ENCODE data around the gene TRIM27. TPM values are rescaled to one million over a fixed set of nuclear protein-coding genes. Genes with fewer than 3 reads are reported as not detected.
"Not testable (repeated sequence)": the region's sequence is repeated elsewhere in the genome, so short reads cannot be mapped to it uniquely, and the experiment has no call there.

Gene TRIM27
- polyA plus RNA-seq, 1 donor from 2014 or later: 79.7 TPM

DNA sequence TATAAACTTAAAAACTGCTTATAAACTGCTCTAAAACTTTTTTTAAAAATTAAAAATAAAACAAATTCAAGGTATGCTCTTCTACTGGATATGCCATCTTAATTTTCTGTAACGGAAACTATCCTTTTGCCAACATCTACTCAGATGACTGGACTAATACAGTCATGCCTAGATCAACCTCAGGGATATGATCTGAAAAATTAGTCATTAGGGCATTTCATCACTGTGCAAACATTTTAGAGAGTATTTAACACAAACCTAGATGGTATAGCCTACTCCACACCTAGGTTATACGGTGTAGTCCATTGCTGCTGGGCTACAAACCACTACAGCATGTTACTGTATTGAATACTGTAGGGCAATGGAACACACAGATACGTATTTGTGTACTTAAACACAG is 64.8 kb downstream of the TRIM27 start:
- Histone ChIP-seq H4K20me1 (ENCODE audit: insufficient read depth) (no peaks in the 10 kb centered on the region), H3K4me3 (ENCODE audit: low read length) (no peak overlapping the region), H3K27me3 (ENCODE audit: insufficient read depth, low read depth, low read length) (no peaks in the 10 kb centered on the region), H3K27ac (ENCODE audit: low read length) (no peak overlapping the region), H3K36me3 (ENCODE audit: insufficient read depth, low read length) (no peaks in the 10 kb centered on the region), H3K4me2 (ENCODE audit: low read length) (no peak overlapping the region), H3F3A (ENCODE audit: insufficient read depth, low read length, poor library complexity, severe bottlenecking) (peaks cover 3% of the 10 kb centered on the region), H3K9me3 (ENCODE audit: low read length) (no peaks in the 10 kb centered on the region), H3K9me2 (ENCODE audit: insufficient read depth, low read length) (no peaks in the 10 kb centered on the region), H3K9ac (ENCODE audit: low read length) (no peak overlapping the region), H2AFZ (ENCODE audit: low read depth, low read length) (no peak overlapping the region), H3K79me2 (replicated peaks; ENCODE audit: insufficient read depth, low read length) (no peaks in the 10 kb centered on the region)
- TF ChIP-seq EP300 (conservative IDR thresholded peaks at IDR 0.05; ENCODE audit: poor library complexity, severe bottlenecking): no peak

DNA sequence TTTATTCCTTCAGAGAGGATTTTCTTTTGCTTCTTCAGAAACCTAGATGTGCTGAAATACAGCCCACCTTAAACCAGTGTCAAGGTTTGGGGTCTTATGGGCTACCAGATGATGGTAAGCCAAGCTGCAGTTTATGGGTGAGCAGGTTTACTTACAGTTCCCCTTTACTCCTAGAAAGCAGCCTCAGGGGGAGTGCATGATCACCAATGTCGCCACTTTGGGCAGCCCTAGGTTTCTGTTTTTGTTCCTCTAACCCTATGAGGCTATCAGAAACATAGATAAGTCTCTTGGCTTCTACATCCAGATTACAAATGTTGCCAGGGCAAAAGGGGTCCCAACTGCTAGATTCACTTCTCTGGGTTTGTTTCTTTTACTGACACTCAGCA is 67.2 kb downstream of the TRIM27 start:
- Histone ChIP-seq H4K20me1 (ENCODE audit: insufficient read depth) (no peaks in the 10 kb centered on the region), H3K27me3 (ENCODE audit: insufficient read depth, low read depth, low read length) (no peaks in the 10 kb centered on the region), H3K27ac (ENCODE audit: low read length) (no peak overlapping the region), H3K79me2 (replicated peaks; ENCODE audit: insufficient read depth, low read length) (no peaks in the 10 kb centered on the region), H3K36me3 (ENCODE audit: insufficient read depth, low read length) (no peaks in the 10 kb centered on the region), H3K9me2 (ENCODE audit: insufficient read depth, low read length) (no peaks in the 10 kb centered on the region), H3K9me3 (ENCODE audit: low read length) (no peaks in the 10 kb centered on the region), H3K4me2 (ENCODE audit: low read length) (no peak overlapping the region), H2AFZ (ENCODE audit: low read depth, low read length) (no peak overlapping the region), H3F3A (ENCODE audit: insufficient read depth, low read length, poor library complexity, severe bottlenecking) (no peaks in the 10 kb centered on the region), H3K9ac (ENCODE audit: low read length) (no peak overlapping the region), H3K4me3 (ENCODE audit: low read length) (no peak overlapping the region)
- TF ChIP-seq, protein P1, sequence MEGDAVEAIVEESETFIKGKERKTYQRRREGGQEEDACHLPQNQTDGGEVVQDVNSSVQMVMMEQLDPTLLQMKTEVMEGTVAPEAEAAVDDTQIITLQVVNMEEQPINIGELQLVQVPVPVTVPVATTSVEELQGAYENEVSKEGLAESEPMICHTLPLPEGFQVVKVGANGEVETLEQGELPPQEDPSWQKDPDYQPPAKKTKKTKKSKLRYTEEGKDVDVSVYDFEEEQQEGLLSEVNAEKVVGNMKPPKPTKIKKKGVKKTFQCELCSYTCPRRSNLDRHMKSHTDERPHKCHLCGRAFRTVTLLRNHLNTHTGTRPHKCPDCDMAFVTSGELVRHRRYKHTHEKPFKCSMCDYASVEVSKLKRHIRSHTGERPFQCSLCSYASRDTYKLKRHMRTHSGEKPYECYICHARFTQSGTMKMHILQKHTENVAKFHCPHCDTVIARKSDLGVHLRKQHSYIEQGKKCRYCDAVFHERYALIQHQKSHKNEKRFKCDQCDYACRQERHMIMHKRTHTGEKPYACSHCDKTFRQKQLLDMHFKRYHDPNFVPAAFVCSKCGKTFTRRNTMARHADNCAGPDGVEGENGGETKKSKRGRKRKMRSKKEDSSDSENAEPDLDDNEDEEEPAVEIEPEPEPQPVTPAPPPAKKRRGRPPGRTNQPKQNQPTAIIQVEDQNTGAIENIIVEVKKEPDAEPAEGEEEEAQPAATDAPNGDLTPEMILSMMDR (IDR thresholded peaks at IDR 0.05; ENCODE audit: poor library complexity, severe bottlenecking): no peak
- no peak for TF ChIP-seq RAD21 (conservative IDR thresholded peaks at IDR 0.05)
- no peak for TF ChIP-seq SMC3 (conservative IDR thresholded peaks at IDR 0.05; ENCODE audit: poor library complexity)
- no peak for TF ChIP-seq EZH2 (IDR thresholded peaks at IDR 0.05; ENCODE audit: borderline replicate concordance, insufficient read depth, low read length, poor library complexity, severe bottlenecking)
- TF ChIP-seq EP300 (conservative IDR thresholded peaks at IDR 0.05; ENCODE audit: poor library complexity, severe bottlenecking): no peak
- no peak for TF ChIP-seq MXI1 (conservative IDR thresholded peaks at IDR 0.05; ENCODE audit: poor library complexity, severe bottlenecking)
- TF ChIP-seq POLR2AphosphoS5 (IDR thresholded peaks at IDR 0.05): no peak
- TF ChIP-seq, protein P2, sequence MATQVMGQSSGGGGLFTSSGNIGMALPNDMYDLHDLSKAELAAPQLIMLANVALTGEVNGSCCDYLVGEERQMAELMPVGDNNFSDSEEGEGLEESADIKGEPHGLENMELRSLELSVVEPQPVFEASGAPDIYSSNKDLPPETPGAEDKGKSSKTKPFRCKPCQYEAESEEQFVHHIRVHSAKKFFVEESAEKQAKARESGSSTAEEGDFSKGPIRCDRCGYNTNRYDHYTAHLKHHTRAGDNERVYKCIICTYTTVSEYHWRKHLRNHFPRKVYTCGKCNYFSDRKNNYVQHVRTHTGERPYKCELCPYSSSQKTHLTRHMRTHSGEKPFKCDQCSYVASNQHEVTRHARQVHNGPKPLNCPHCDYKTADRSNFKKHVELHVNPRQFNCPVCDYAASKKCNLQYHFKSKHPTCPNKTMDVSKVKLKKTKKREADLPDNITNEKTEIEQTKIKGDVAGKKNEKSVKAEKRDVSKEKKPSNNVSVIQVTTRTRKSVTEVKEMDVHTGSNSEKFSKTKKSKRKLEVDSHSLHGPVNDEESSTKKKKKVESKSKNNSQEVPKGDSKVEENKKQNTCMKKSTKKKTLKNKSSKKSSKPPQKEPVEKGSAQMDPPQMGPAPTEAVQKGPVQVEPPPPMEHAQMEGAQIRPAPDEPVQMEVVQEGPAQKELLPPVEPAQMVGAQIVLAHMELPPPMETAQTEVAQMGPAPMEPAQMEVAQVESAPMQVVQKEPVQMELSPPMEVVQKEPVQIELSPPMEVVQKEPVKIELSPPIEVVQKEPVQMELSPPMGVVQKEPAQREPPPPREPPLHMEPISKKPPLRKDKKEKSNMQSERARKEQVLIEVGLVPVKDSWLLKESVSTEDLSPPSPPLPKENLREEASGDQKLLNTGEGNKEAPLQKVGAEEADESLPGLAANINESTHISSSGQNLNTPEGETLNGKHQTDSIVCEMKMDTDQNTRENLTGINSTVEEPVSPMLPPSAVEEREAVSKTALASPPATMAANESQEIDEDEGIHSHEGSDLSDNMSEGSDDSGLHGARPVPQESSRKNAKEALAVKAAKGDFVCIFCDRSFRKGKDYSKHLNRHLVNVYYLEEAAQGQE (IDR thresholded peaks at IDR 0.05; ENCODE audit: borderline replicate concordance): no peak
- no peak for TF ChIP-seq TAF1 (IDR thresholded peaks at IDR 0.05; ENCODE audit: low read depth)

DNA sequence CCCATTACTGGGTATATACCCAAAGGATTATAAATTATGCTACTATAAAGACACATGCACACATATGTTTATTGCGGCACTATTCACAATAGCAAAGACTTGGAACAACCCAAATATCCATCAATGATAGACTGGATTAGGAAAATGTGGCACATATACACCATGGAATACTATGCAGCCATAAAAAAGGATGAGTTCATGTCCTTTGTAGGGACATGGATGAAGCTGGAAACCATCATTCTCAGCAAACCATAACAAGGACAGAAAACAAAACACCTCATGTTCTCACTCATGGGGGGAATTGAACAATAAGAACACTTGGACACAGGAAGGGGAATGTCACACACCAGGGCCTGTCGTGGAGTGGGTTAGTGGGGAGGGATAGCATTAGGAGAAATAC is 69.4 kb downstream of the TRIM27 start:
- not testable (repeated sequence) for H3K36me3 ChIP-seq (ENCODE audit: insufficient read depth, low read length); H3K4me2 ChIP-seq (ENCODE audit: low read length); H3F3A ChIP-seq (ENCODE audit: insufficient read depth, low read length, poor library complexity, severe bottlenecking); H2AFZ ChIP-seq (ENCODE audit: low read depth, low read length); H4K20me1 ChIP-seq (ENCODE audit: insufficient read depth); H3K27ac ChIP-seq (ENCODE audit: low read length); H3K9me3 ChIP-seq (ENCODE audit: low read length); H3K4me3 ChIP-seq (ENCODE audit: low read length); H3K9me2 ChIP-seq (ENCODE audit: insufficient read depth, low read length); H3K9ac ChIP-seq (ENCODE audit: low read length); H3K27me3 ChIP-seq (ENCODE audit: insufficient read depth, low read depth, low read length); H3K79me2 ChIP-seq (replicated peaks; ENCODE audit: insufficient read depth, low read length)

Small RNAs within 50 kb of the gene (small RNA-seq; reads per million reads assigned to genes)
- gene RNU6-930P: 0 reads per million in 3 experiments

Other genes with a start within 250 kb of the TRIM27 start
- 4.6 and 4.7 TPM in 2 replicates for gene ZNF311, start 81.3 kb upstream of the TRIM27 start, polyA plus RNA-seq
- not detected in 2 replicates for gene OR2W1, start 121.2 kb upstream of the TRIM27 start, polyA plus RNA-seq
- not detected in 2 replicates for gene OR2B3, start 163.3 kb upstream of the TRIM27 start, polyA plus RNA-seq
- gene OR2J1, start 175.5 kb upstream of the TRIM27 start, polyA plus RNA-seq: 0.12 TPM in 1 of 2 replicates, not detected in the other
- not detected in 2 replicates for gene OR2J3, start 184.1 kb upstream of the TRIM27 start, polyA plus RNA-seq
- not detected in 2 replicates for gene OR2J2, start 246.9 kb upstream of the TRIM27 start, polyA plus RNA-seq